ENCODE data around the gene DDR2. TPM values are rescaled to one million over a fixed set of nuclear protein-coding genes. Genes with fewer than 3 reads are reported as not detected.
A peak's percentile ranks its signal among the peaks of the same experiment; 100 is the strongest.
"Not testable (repeated sequence)": the region's sequence is repeated elsewhere in the genome, so short reads cannot be mapped to it uniquely, and the experiment has no call there.

DDR2 gene
- total RNA-seq, 4 donors from 2014 or later, result 40.9 to 88.8 (median 56.6) TPM

- Histone ChIP-seq H3K27me3 (no peaks in the 10 kb centered on the region), H3K4me3 (replicated peaks in 1 of 3) (no peak overlapping the region), H3K9me3 (no peaks in the 10 kb centered on the region), H3K4me1 (peaks cover 0 to 11% of the 10 kb centered on the region in 2 donors), H3K27ac (no peak overlapping the region), H3K36me3 (no peaks in the 10 kb centered on the region)
- 82 to 87% methylated on average over 2 of the region's 2 CpGs for WGBS, 2 donors
- TF ChIP-seq, protein P1, sequence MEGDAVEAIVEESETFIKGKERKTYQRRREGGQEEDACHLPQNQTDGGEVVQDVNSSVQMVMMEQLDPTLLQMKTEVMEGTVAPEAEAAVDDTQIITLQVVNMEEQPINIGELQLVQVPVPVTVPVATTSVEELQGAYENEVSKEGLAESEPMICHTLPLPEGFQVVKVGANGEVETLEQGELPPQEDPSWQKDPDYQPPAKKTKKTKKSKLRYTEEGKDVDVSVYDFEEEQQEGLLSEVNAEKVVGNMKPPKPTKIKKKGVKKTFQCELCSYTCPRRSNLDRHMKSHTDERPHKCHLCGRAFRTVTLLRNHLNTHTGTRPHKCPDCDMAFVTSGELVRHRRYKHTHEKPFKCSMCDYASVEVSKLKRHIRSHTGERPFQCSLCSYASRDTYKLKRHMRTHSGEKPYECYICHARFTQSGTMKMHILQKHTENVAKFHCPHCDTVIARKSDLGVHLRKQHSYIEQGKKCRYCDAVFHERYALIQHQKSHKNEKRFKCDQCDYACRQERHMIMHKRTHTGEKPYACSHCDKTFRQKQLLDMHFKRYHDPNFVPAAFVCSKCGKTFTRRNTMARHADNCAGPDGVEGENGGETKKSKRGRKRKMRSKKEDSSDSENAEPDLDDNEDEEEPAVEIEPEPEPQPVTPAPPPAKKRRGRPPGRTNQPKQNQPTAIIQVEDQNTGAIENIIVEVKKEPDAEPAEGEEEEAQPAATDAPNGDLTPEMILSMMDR (IDR thresholded peaks at IDR 0.05), result no peak
- TF ChIP-seq POLR2A (IDR thresholded peaks at IDR 0.05), result no peak
- intact Hi-C loops (cut with DNase I), result no loop called here
- DNase-seq, result no peak
These were observed 101.8 kb downstream of the DDR2 start for GRCh38 chr1:162734047-162734446.

GRCh38 chr1:162736184-162736583 is 103.9 kb downstream of the DDR2 start:
- no peaks in the 10 kb centered on the region for H3K36me3 ChIP-seq
- peaks cover 0 to 11% of the 10 kb centered on the region in 2 donors for H3K4me1 ChIP-seq
- no peaks in the 10 kb centered on the region for H3K27me3 ChIP-seq
- WGBS, 2 donors, result 54 to 56% methylated on average over 3 of the region's 3 CpGs
- peak; percentile 28 to 41 for DNase-seq
- no peak overlapping the region for H3K27ac ChIP-seq
- no peaks in the 10 kb centered on the region for H3K9me3 ChIP-seq
- TF ChIP-seq, protein P1 (IDR thresholded peaks at IDR 0.05), result no peak
- no peak for TF ChIP-seq POLR2A (IDR thresholded peaks at IDR 0.05)
- intact Hi-C loops (cut with DNase I), result no loop called here
- H3K4me3 ChIP-seq (replicated peaks in 1 of 3), result no peak overlapping the region

DNA sequence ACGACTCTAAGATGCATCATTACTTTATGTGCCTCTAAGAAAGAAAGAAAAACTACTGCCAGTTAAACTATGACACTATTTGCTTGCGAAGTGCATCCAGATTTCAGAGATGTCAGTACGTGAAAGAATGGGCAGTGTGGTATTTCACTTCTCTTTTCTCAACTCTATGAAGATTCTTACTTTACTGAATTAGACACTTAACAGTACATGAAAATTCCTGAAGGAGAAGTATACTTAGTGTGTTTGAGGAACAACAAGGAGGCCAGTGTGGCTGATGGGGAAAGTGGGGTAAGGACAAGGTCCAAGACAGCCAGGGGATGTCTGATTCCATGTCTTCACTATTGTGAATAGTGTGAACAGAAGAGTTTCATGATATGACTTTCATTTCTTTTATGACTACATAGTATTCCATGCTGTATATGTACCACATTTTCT is 104.4 kb downstream of the DDR2 start:
- 91 to 97% methylated on average over 3 of the region's 3 CpGs for WGBS, 2 donors
- H3K4me1 ChIP-seq, result peaks cover 0 to 11% of the 10 kb centered on the region in 2 donors
- H3K36me3 ChIP-seq, result no peaks in the 10 kb centered on the region
- intact Hi-C loops (cut with DNase I), result no loop called here
- DNase-seq, result no peak
- no peaks in the 10 kb centered on the region for H3K27me3 ChIP-seq
- H3K4me3 ChIP-seq (replicated peaks in 1 of 3), result no peak overlapping the region
- H3K9me3 ChIP-seq, result no peaks in the 10 kb centered on the region
- no peak overlapping the region for H3K27ac ChIP-seq
- TF ChIP-seq, protein P1 (IDR thresholded peaks at IDR 0.05), result no peak
- TF ChIP-seq POLR2A (IDR thresholded peaks at IDR 0.05), result no peak

DNA sequence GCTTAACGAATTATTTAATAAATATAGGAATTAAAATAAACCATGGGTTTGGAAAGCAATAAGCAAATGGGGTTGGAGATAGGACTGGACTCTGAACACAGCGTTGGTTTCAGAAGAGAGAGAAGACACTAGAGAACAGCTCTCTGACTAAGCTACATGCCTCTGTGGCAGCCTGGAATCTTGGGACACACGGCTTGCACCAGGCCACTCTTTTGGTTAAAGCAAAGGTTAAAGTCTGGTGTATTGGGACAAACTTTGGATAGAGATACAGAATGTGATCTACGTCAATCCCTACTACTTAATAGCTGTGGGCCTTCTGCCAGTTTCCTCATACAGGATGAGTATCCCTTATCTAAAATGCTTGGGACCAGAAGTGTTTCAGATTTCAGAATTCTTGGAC is 108.5 kb downstream of the DDR2 start:
- TF ChIP-seq POLR2A (IDR thresholded peaks at IDR 0.05), result no peak
- TF ChIP-seq, protein P1 (IDR thresholded peaks at IDR 0.05), result no peak
- no peaks in the 10 kb centered on the region for H3K27me3 ChIP-seq
- H3K9me3 ChIP-seq, result no peaks in the 10 kb centered on the region
- H3K4me3 ChIP-seq (replicated peaks in 1 of 3), result no peak overlapping the region
- peaks cover 0 to 8% of the 10 kb centered on the region in 2 donors for H3K4me1 ChIP-seq
- H3K36me3 ChIP-seq, result no peaks in the 10 kb centered on the region
- intact Hi-C loops (cut with DNase I), result no loop called here
- DNase-seq, result no peak
- 81 to 82% methylated on average over 4 of the region's 4 CpGs for WGBS, 2 donors
- H3K27ac ChIP-seq, result no peak overlapping the region

DNA sequence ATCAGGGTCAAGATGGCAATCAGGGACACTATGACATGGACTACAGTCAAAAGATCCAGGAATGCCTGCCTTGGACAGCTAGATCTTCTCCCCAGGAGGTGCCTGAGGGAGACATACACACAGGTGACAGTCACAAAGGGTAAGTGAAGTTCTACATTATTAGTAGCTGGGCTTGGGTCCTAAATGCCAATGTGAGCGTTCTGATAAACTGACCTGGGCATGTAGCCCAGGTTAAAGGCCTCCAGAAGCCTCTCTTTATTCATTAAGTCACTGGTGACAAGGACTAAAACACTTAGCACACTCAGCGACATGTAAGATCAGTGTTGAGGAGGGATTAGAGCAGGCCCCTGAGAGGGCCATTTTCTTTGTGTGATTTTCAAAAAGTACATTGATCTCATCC is 109.3 kb downstream of the DDR2 start:
- DNase-seq, result no peak
- intact Hi-C loops (cut with DNase I), result no loop called here
- 78 to 85% methylated on average over 2 of the region's 2 CpGs for WGBS, 2 donors

GRCh38 chr1:162746264-162746942 is 114.1 kb downstream of the DDR2 start:
- H3K36me3 ChIP-seq; intact Hi-C loops (cut with DNase I); H3K9me3 ChIP-seq: not testable (repeated sequence)

More for the DNA sequence above, 109.3 kb downstream of the DDR2 start:
- no peak overlapping the region for H3K4me3 ChIP-seq (replicated peaks in 1 of 3)
- no peaks in the 10 kb centered on the region for H3K27me3 ChIP-seq
- H3K27ac ChIP-seq, result no peak overlapping the region
- no peaks in the 10 kb centered on the region for H3K4me1 ChIP-seq
- H3K9me3 ChIP-seq, result no peaks in the 10 kb centered on the region
- TF ChIP-seq POLR2A (IDR thresholded peaks at IDR 0.05), result no peak
- TF ChIP-seq, protein P1 (IDR thresholded peaks at IDR 0.05), result no peak
- H3K36me3 ChIP-seq, result no peaks in the 10 kb centered on the region

More at GRCh38 chr1:162746264-162746942, 114.1 kb downstream of the DDR2 start:
- DNase-seq; H3K4me1 ChIP-seq; H3K4me3 ChIP-seq (replicated peaks in 1 of 3); H3K27ac ChIP-seq; H3K27me3 ChIP-seq: not testable (repeated sequence)
- 95 to 99% methylated on average over 14 of the region's 14 CpGs for whole genome bisulfite sequencing, 2 donors
